ENCODE measurements around the gene SCPEP1. TPM values are rescaled to one million over a fixed set of nuclear protein-coding genes. Genes with fewer than 3 reads are reported as not detected.

The SCPEP1 gene
- total RNA-seq, 3 donors from 2014 or later (not counting 1 experiment from before 2014, with no cell fraction given), result 28.7 to 37.2 (median 35.3) TPM

GRCh38 chr17:57046749-57047148 lies 68.8 kb downstream of the SCPEP1 start:
- peak overlapping the region in 1 of 2 donors; percentile 82 for H3K27ac Mint-ChIP-seq
- H3K36me3 ChIP-seq (ENCODE audit: control insufficient read depth, insufficient read depth, low read length), result no peaks in the 10 kb centered on the region
- no peak for ATAC-seq
- DNase-seq, result peak in 1 of 2 donors; percentile 3
- peaks cover 35 to 45% of the 10 kb centered on the region in 2 donors for H3K27me3 Mint-ChIP-seq (ENCODE audit: low read depth in 2 of 2)
- TF ChIP-seq, protein P1, sequence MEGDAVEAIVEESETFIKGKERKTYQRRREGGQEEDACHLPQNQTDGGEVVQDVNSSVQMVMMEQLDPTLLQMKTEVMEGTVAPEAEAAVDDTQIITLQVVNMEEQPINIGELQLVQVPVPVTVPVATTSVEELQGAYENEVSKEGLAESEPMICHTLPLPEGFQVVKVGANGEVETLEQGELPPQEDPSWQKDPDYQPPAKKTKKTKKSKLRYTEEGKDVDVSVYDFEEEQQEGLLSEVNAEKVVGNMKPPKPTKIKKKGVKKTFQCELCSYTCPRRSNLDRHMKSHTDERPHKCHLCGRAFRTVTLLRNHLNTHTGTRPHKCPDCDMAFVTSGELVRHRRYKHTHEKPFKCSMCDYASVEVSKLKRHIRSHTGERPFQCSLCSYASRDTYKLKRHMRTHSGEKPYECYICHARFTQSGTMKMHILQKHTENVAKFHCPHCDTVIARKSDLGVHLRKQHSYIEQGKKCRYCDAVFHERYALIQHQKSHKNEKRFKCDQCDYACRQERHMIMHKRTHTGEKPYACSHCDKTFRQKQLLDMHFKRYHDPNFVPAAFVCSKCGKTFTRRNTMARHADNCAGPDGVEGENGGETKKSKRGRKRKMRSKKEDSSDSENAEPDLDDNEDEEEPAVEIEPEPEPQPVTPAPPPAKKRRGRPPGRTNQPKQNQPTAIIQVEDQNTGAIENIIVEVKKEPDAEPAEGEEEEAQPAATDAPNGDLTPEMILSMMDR (IDR thresholded peaks at IDR 0.05), result no peak
- H3K9me3 ChIP-seq (ENCODE audit: control insufficient read depth, insufficient read depth, low read length), result no peaks in the 10 kb centered on the region
- peak overlapping the region; percentile 39 for H3K4me3 ChIP-seq (ENCODE audit: low read length)
- peaks cover 23 to 25% of the 10 kb centered on the region in 2 donors for H3K4me1 Mint-ChIP-seq
- H3K4me3 Mint-ChIP-seq, result peak overlapping the region; percentile 84
- H3K27ac ChIP-seq (ENCODE audit: low read length), result no peak overlapping the region
- H3K9me3 Mint-ChIP-seq, result no peaks in the 10 kb centered on the region
- 45% methylated on average over 17 of the region's 18 CpGs for WGBS (ENCODE audit: insufficient coverage)
- peaks cover 18% of the 10 kb centered on the region for H3K27me3 ChIP-seq (ENCODE audit: control insufficient read depth, insufficient read depth, low read length)
- H3K36me3 Mint-ChIP-seq, result no peaks in the 10 kb centered on the region
- intact Hi-C loops (cut with micrococcal nuclease), result no loop called here
- peaks cover 16% of the 10 kb centered on the region for H3K4me1 ChIP-seq (ENCODE audit: control insufficient read depth, insufficient read depth, low read length)

- 87% methylated on average over 2 of the region's 2 CpGs for WGBS (ENCODE audit: insufficient coverage)
- H3K9me3 ChIP-seq (ENCODE audit: control insufficient read depth, insufficient read depth, low read length), result no peaks in the 10 kb centered on the region
- H3K4me3 ChIP-seq (ENCODE audit: low read length), result no peak overlapping the region
- peaks cover 23 to 25% of the 10 kb centered on the region in 2 donors for H3K4me1 Mint-ChIP-seq
- TF ChIP-seq, protein P1 (IDR thresholded peaks at IDR 0.05), result no peak
- H3K36me3 Mint-ChIP-seq, result no peaks in the 10 kb centered on the region
- intact Hi-C loops (cut with micrococcal nuclease), result no loop called here
- H3K4me1 ChIP-seq (ENCODE audit: control insufficient read depth, insufficient read depth, low read length), result peaks cover 16% of the 10 kb centered on the region
- H3K27me3 ChIP-seq (ENCODE audit: control insufficient read depth, insufficient read depth, low read length), result peaks cover 18% of the 10 kb centered on the region
- H3K4me3 Mint-ChIP-seq, result no peak overlapping the region
- H3K9me3 Mint-ChIP-seq, result no peaks in the 10 kb centered on the region
- no peak overlapping the region for H3K27ac ChIP-seq (ENCODE audit: low read length)
- H3K27me3 Mint-ChIP-seq (ENCODE audit: low read depth in 2 of 2), result peaks cover 30 to 37% of the 10 kb centered on the region in 2 donors
- H3K36me3 ChIP-seq (ENCODE audit: control insufficient read depth, insufficient read depth, low read length), result no peaks in the 10 kb centered on the region
- DNase-seq, result no peak
- H3K27ac Mint-ChIP-seq, result no peak overlapping the region
- ATAC-seq, result no peak
Observed at GRCh38 chr17:57048096-57048495, 70.2 kb downstream of the SCPEP1 start.

DNA sequence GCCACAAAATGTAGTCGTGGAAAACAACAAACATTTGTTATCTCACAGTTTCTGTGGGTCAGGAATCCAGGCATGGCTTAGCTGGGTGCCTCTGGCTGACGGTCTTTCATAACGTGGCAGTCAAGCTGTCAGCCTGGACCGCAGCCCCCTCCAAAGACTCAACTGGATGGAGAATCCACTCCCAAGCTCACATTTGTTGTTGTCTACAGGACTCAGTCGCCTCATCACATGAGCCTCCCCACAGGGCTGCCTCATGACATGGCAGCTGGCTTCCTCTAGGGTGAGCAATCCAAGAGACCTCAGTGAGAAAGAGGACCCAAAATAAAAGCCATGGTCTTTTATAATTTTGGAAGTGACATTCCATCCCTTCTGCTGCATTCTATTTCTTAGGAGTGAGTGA lies 72.4 kb downstream of the SCPEP1 start:
- no peak for ATAC-seq
- intact Hi-C loops (cut with micrococcal nuclease), result no loop called here
- Histone ChIP-seq H3K4me1 (ENCODE audit: control insufficient read depth, insufficient read depth, low read length) (peaks cover 16% of the 10 kb centered on the region), H3K4me3 (ENCODE audit: low read length) (no peak overlapping the region), H3K27ac (ENCODE audit: low read length) (no peak overlapping the region), H3K27me3 (ENCODE audit: control insufficient read depth, insufficient read depth, low read length) (peaks cover 16% of the 10 kb centered on the region), H3K9me3 (ENCODE audit: control insufficient read depth, insufficient read depth, low read length) (no peaks in the 10 kb centered on the region), H3K36me3 (ENCODE audit: control insufficient read depth, insufficient read depth, low read length) (no peaks in the 10 kb centered on the region)
- TF ChIP-seq, protein P1 (IDR thresholded peaks at IDR 0.05), result no peak
- Mint-ChIP-seq H3K36me3 (no peaks in the 10 kb centered on the region), H3K4me3 (no peak overlapping the region), H3K9me3 (no peaks in the 10 kb centered on the region), H3K4me1 (peaks cover 20 to 24% of the 10 kb centered on the region in 2 donors), H3K27me3 (ENCODE audit: low read depth in 2 of 2) (peaks cover 22 to 30% of the 10 kb centered on the region in 2 donors), H3K27ac (no peak overlapping the region)
- no peak for DNase-seq
- 91% methylated on average over 5 of the region's 5 CpGs for WGBS (ENCODE audit: insufficient coverage)

GRCh38 chr17:57051886-57052361 lies 74.0 kb downstream of the SCPEP1 start:
- WGBS (ENCODE audit: insufficient coverage), result 92% methylated on average over 5 of the region's 5 CpGs
- no peaks in the 10 kb centered on the region for H3K36me3 ChIP-seq (ENCODE audit: control insufficient read depth, insufficient read depth, low read length)
- TF ChIP-seq, protein P1 (IDR thresholded peaks at IDR 0.05), result no peak
- Mint-ChIP-seq H3K27me3 (ENCODE audit: low read depth in 2 of 2) (peaks cover 12 to 18% of the 10 kb centered on the region in 2 donors), H3K9me3 (no peaks in the 10 kb centered on the region), H3K36me3 (no peaks in the 10 kb centered on the region), H3K4me3 (no peak overlapping the region), H3K4me1 (peaks cover 6 to 11% of the 10 kb centered on the region in 2 donors), H3K27ac (no peak overlapping the region)
- peaks cover 5% of the 10 kb centered on the region for H3K27me3 ChIP-seq (ENCODE audit: control insufficient read depth, insufficient read depth, low read length)
- intact Hi-C loops (cut with micrococcal nuclease), result no loop called here
- ATAC-seq, result no peak
- no peak for DNase-seq
- no peak overlapping the region for H3K4me3 ChIP-seq (ENCODE audit: low read length)
- H3K9me3 ChIP-seq (ENCODE audit: control insufficient read depth, insufficient read depth, low read length), result no peaks in the 10 kb centered on the region
- H3K27ac ChIP-seq (ENCODE audit: low read length), result no peak overlapping the region
- no peaks in the 10 kb centered on the region for H3K4me1 ChIP-seq (ENCODE audit: control insufficient read depth, insufficient read depth, low read length)
